GM18499 (cell line): ENCODE data around the gene GNG7.
"Not testable (repeated sequence)": the region's sequence is repeated elsewhere in the genome, so short reads cannot be mapped to it uniquely, and the experiment has no call there.

ENCODE experiments used
- ATAC-seq: cut with Tn5 transposase; IDR thresholded peaks from one replicate; pipeline ENCODE4 v1.9.1; 2021; ENCODE audit warnings: moderate number of reproducible peaks; ENCODE audit not compliant: insufficient read depth, unreplicated experiment

The GNG7 gene

GRCh38 chr19:2607712-2608601, 94.5 kb downstream of the GNG7 start:
- no peak for ATAC-seq

GRCh38 chr19:2606774-2607173, 95.7 kb downstream of the GNG7 start:
- not testable (repeated sequence) for ATAC-seq

GRCh38 chr19:2605889-2606288, 96.6 kb downstream of the GNG7 start:
- not testable (repeated sequence) for ATAC-seq

GRCh38 chr19:2604747-2605329, 97.7 kb downstream of the GNG7 start:
- ATAC-seq: no peak

- no peak for ATAC-seq
These were observed 99.2 kb downstream of the GNG7 start for GRCh38 chr19:2603334-2603733.

GRCh38 chr19:2602391-2603181, 99.9 kb downstream of the GNG7 start:
- ATAC-seq: no peak

- no peak for ATAC-seq
These were observed 101.3 kb downstream of the GNG7 start for GRCh38 chr19:2600914-2601870.

- no peak for ATAC-seq
These were observed 108.2 kb downstream of the GNG7 start for GRCh38 chr19:2594319-2594718.

- ATAC-seq: no peak
These were observed 109.7 kb downstream of the GNG7 start for GRCh38 chr19:2592824-2593223.

- ATAC-seq: no peak
These were observed 110.8 kb downstream of the GNG7 start for GRCh38 chr19:2591537-2592291.

GRCh38 chr19:2590630-2591399, 111.7 kb downstream of the GNG7 start:
- no peak for ATAC-seq

- no peak for ATAC-seq
These were observed 113.1 kb downstream of the GNG7 start for GRCh38 chr19:2589441-2589840.

GRCh38 chr19:2588081-2588777, 114.3 kb downstream of the GNG7 start:
- no peak for ATAC-seq

- ATAC-seq: no peak
These were observed 115.3 kb downstream of the GNG7 start for GRCh38 chr19:2587001-2587719.

GRCh38 chr19:2586196-2586595, 116.3 kb downstream of the GNG7 start:
- ATAC-seq: no peak

GRCh38 chr19:2584002-2584401, 118.5 kb downstream of the GNG7 start:
- ATAC-seq: no peak
